Lung (tissue), 12 donors: ENCODE results near the gene NUDT9. TPM values are rescaled to one million over a fixed set of nuclear protein-coding genes. Genes with fewer than 3 reads are reported as not detected.
"Not testable (repeated sequence)": the region's sequence is repeated elsewhere in the genome, so short reads cannot be mapped to it uniquely, and the experiment has no call there.

Experiments
- ATAC-seq: fragments of 200-7000 bp; cut with Tn5 transposase; one replicate; pipeline ENCODE4 v1.9.1; 2020; ENCODE audit warnings: moderate number of reproducible peaks; ENCODE audit not compliant: insufficient read depth, low FRiP score
- DNase-seq, 3 donors: peaks; one replicate each; pipeline ENCODE4 v3.0.0-alpha.2; 2013 to 2017
- H3K27ac ChIP-seq, 2 donors: one replicate each; pipeline ENCODE4 v1.5.1; 2013; ENCODE audit warnings: mild to moderate bottlenecking in 2 of 2, moderate library complexity in 2 of 2, control low read depth in 1 of 2, inconsistent platforms in 1 of 2, low read depth in 1 of 2, low read length in 1 of 2
- H3K27me3 ChIP-seq, 3 donors: one replicate each; pipeline ENCODE4 v1.5.1; 2013; ENCODE audit warnings: low read length in 2 of 3; ENCODE audit not compliant: control insufficient read depth in 3 of 3, insufficient read depth in 3 of 3
- H3K36me3 ChIP-seq, 4 donors: one replicate each; pipeline ENCODE4 v1.5.1; 2013; ENCODE audit warnings: low read length in 4 of 4, mild to moderate bottlenecking in 1 of 4, moderate library complexity in 1 of 4; ENCODE audit not compliant: control insufficient read depth in 4 of 4, insufficient read depth in 4 of 4
- H3K4me1 ChIP-seq, 5 donors: one replicate each; pipeline ENCODE4 v1.5.1; 2013; ENCODE audit warnings: low read length in 5 of 5, mild to moderate bottlenecking in 2 of 5, moderate library complexity in 1 of 5; ENCODE audit not compliant: control insufficient read depth in 5 of 5, insufficient read depth in 5 of 5
- H3K4me3 ChIP-seq: one replicate; pipeline ENCODE4 v1.5.1; 2013; ENCODE audit warnings: mild to moderate bottlenecking, control low read depth, moderate library complexity
- H3K9ac ChIP-seq, 2 donors: one replicate each; pipeline ENCODE4 v1.5.1; 2013; ENCODE audit warnings: low read length in 2 of 2, control low read depth in 1 of 2; ENCODE audit not compliant: insufficient read depth in 1 of 2
- H3K9me3 ChIP-seq, 4 donors: one replicate each; pipeline ENCODE4 v1.5.1; 2013; ENCODE audit warnings: low read length in 3 of 4, mild to moderate bottlenecking in 1 of 4, moderate library complexity in 1 of 4; ENCODE audit not compliant: control insufficient read depth in 4 of 4, insufficient read depth in 3 of 4
- WGBS, 2 donors: extraction: QIAGEN DNeasy Blood & Tissue Kit; methylation state at CpG; one replicate each; pipeline ENCODE4 v1.1.7; 2013; 5-methylcytosine and 5-hydroxymethylcytosine counted together
- polyA plus RNA-seq, 2 donors: library from polyadenylated mRNA; stranded (reverse); fragments of 200-250 nt; gene quantifications; one replicate each; pipeline ENCODE4 v1.2.1, GENCODE V29; 2013
- total RNA-seq, 2 donors: library from RNA; depleted of rRNA in 1 of 2; stranded (reverse); fragments of >200 nt in 1 of 2; gene quantifications; one replicate each; pipeline ENCODE4 v1.2.1, GENCODE V29; 2014 to 2021
- TF ChIP-seq, protein P1 (sequence below): IDR thresholded peaks from 2 replicates; pipeline ENCODE4 v1.5.1; 2012; ENCODE audit warnings: mild to moderate bottlenecking; ENCODE audit errors: control extremely low read depth, extremely low read depth
- donor health status: control.
- donor health status: control.
- donor health status: Bipolar disorder and iron deficiency.
- donor health status: healthy.
- donor health status: DM: yes; HTN: yes; CAD: no.

NUDT9 gene
- total and polyA plus RNA-seq, 4 donors, result 20.1 to 72.8 (median 32.6) TPM

DNA sequence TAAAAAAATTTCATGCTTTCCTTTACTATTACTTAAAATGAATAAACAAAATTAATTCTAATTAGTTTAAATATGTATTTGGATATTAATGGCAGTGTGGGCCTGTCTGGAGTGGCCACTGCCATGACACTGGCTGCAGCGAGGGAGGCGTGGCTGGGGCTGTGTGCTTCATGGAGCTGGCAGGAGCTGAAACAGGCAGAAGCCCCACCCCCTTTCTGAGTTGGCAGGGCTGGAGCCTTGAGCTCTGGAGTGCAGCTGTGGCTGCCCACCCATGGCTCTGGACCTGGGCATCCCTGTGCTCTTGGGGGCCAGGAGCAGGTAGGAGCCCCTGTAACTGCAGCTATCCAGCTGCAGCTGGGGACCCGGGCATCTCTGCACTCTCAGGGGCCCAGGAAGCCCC is 23.2 kb upstream of the NUDT9 start:
- Histone ChIP-seq H3K9me3 (peaks cover 0 to 2% (median 0%) of the 10 kb centered on the region in 4 donors), H3K9ac (no peak overlapping the region), H3K27me3 (no peaks in the 10 kb centered on the region), H3K4me3 (no peak overlapping the region), H3K27ac (no peak overlapping the region), H3K4me1 (peaks cover 0 to 5% (median 0%) of the 10 kb centered on the region in 5 donors), H3K36me3 (no peaks in the 10 kb centered on the region)
- DNase-seq, result no peak
- WGBS, 2 donors, result 88 to 100% methylated on average over 3 of the region's 3 CpGs
- TF ChIP-seq, protein P1, sequence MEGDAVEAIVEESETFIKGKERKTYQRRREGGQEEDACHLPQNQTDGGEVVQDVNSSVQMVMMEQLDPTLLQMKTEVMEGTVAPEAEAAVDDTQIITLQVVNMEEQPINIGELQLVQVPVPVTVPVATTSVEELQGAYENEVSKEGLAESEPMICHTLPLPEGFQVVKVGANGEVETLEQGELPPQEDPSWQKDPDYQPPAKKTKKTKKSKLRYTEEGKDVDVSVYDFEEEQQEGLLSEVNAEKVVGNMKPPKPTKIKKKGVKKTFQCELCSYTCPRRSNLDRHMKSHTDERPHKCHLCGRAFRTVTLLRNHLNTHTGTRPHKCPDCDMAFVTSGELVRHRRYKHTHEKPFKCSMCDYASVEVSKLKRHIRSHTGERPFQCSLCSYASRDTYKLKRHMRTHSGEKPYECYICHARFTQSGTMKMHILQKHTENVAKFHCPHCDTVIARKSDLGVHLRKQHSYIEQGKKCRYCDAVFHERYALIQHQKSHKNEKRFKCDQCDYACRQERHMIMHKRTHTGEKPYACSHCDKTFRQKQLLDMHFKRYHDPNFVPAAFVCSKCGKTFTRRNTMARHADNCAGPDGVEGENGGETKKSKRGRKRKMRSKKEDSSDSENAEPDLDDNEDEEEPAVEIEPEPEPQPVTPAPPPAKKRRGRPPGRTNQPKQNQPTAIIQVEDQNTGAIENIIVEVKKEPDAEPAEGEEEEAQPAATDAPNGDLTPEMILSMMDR, result no peak
- ATAC-seq, result no peak

DNA sequence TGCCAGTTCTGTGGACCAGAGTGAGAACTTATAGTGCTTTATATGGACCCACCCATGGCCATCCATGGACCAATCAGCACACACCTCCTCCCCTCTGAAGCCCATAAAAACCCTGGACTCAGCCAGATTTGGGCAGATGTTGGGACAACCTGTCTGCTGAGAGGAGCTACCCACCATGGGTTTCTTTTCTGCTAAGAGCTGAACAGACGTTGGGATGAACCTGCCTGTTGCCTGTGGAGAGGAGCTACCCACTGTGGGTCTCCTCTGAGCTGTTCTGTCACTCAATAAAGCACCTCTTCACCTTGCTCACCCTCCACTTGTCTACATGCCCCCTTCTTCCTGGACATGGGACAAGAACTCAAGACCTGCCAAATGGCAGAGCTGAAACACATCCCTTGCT is 22.4 kb upstream of the NUDT9 start:
- no peaks in the 10 kb centered on the region for H3K36me3 ChIP-seq
- no peak for ATAC-seq
- H3K4me1 ChIP-seq, result peaks cover 0 to 10% (median 0%) of the 10 kb centered on the region in 5 donors
- no peak overlapping the region for H3K27ac ChIP-seq
- no peak overlapping the region for H3K9ac ChIP-seq
- H3K4me3 ChIP-seq, result no peak overlapping the region
- DNase-seq, result no peak
- WGBS, 2 donors, result 84 to 100% methylated on average over 1 of the region's 1 CpG
- TF ChIP-seq, protein P1, result no peak
- H3K27me3 ChIP-seq, result no peaks in the 10 kb centered on the region
- peaks cover 0 to 2% (median 0%) of the 10 kb centered on the region in 4 donors for H3K9me3 ChIP-seq

DNA sequence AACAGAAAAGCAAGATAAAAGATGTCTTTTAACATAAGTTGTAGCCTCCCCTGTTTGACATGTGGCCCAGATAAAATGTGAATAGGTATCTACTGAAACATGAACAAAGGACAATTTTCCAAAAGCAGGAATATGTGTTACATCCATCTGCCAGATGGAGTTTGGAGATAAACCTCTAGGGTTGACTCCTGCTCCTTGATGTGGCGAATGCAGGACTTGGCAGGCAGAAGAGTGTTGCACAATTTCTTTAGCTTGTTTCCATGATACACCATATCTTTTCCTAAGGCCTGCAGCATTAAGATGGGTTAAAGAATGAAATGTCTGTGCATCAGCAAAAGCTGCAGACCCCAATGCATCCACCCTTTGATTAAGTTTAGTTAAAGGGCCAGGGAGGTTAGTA is 18.6 kb upstream of the NUDT9 start:
- peak; percentile 58 to 87 (median 84) for DNase-seq
- H3K9ac ChIP-seq, ATAC-seq, H3K4me3 ChIP-seq, H3K36me3 ChIP-seq, H3K27ac ChIP-seq, H3K27me3 ChIP-seq, H3K9me3 ChIP-seq: not testable (repeated sequence)
- H3K4me1 ChIP-seq, result peaks cover 0 to 22% (median 0%) of the 10 kb centered on the region in 5 donors
- 55% methylated on average over 1 of the region's 1 CpG for WGBS, 2 donors

DNA sequence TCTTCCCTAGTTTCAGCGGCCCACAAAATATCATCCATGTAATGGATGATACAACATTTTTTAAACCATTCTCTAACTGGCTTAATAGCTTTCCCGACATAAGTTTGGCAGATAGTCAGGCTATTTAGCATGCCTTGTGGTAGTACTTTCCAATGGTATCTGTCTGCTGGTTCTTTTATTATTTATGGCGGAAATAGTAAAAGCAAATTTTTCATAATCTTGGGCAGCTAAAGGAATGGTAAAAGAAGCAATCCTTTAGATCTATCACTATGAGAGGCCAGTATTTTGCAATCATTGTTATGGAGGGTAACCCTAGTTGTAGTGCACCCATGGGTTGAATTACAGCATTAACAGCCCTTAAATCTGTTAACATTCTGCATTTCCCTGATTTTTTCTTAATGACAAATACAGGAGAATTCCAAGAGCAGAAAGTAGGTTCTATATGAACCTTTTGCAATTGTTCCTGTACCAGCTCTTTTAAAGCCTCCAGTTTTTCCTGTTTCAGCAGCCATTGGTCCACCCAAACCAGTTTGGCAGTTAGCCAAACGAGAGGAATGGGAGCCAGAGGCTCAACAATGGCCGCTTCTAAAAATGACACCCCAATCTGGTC is 17.1 kb upstream of the NUDT9 start:
- DNase-seq (no peak), ATAC-seq (no peak)
- H3K27me3 ChIP-seq, result no peaks in the 10 kb centered on the region
- no peak overlapping the region for H3K27ac ChIP-seq
- no peak overlapping the region for H3K4me3 ChIP-seq
- WGBS, 2 donors, result 69 to 88% methylated on average over 5 of the region's 5 CpGs
- no peaks in the 10 kb centered on the region for H3K36me3 ChIP-seq
- H3K9me3 ChIP-seq, result no peaks in the 10 kb centered on the region
- TF ChIP-seq, protein P1, result no peak
- peaks cover 0 to 24% (median 0%) of the 10 kb centered on the region in 5 donors for H3K4me1 ChIP-seq
- H3K9ac ChIP-seq, result no peak overlapping the region
